BJ (cell line): ENCODE measurements around the gene DTX3L. TPM values are rescaled to one million over a fixed set of nuclear protein-coding genes. Genes with fewer than 3 reads are reported as not detected.

Experiments
- CTCF ChIA-PET: fragments of 350-600 bp; formaldehyde crosslinking; extraction: SDS; loops from one replicate; lab custom pipeline; 2021; ENCODE audit warnings: antibody characterized with exemption, inconsistent platforms; lab: Yijun Ruan, JAX
- POLR2A ChIA-PET: fragments of 300-600 bp; sonication (Branson Sonifier 250); formaldehyde crosslinking; extraction: SDS; loops from one replicate; lab custom pipeline; 2021; ENCODE audit warnings: antibody characterized with exemption; lab: Charles Lee
- DNase-seq: peaks from one replicate; pipeline ENCODE4 v3.0.0-alpha.2; 2011; ENCODE audit warnings: low read depth
- H3K27me3 ChIP-seq: 2 replicates; pipeline ENCODE4 v1.6.0; 2011; ENCODE audit warnings: low read length; ENCODE audit not compliant: control insufficient read depth, insufficient read depth
- H3K36me3 ChIP-seq: 2 replicates; pipeline ENCODE4 v1.5.1; 2011; ENCODE audit warnings: low read length; ENCODE audit not compliant: control insufficient read depth, insufficient read depth
- H3K4me3 ChIP-seq: 2 replicates; pipeline ENCODE4 v1.5.1; 2011; ENCODE audit warnings: low read depth, mild to moderate bottlenecking, control low read depth, low read length
- polyA plus RNA-seq: library from polyadenylated mRNA; depleted of rRNA; stranded (reverse); fragments of >200 nt; gene quantifications from 2 replicates; pipeline ENCODE4 v1.2.3, GENCODE V29; 2011
- TF ChIP-seq, protein P1 (sequence below): IDR thresholded peaks from 2 replicates; pipeline ENCODE4 v1.5.1; 2011; ENCODE audit warnings: low read depth, mild to moderate bottlenecking, control low read depth, inconsistent platforms, low read length, moderate library complexity; ENCODE audit not compliant: insufficient read depth

DTX3L gene
- polyA plus RNA-seq, 1 experiment = 3.5 TPM

DNA sequence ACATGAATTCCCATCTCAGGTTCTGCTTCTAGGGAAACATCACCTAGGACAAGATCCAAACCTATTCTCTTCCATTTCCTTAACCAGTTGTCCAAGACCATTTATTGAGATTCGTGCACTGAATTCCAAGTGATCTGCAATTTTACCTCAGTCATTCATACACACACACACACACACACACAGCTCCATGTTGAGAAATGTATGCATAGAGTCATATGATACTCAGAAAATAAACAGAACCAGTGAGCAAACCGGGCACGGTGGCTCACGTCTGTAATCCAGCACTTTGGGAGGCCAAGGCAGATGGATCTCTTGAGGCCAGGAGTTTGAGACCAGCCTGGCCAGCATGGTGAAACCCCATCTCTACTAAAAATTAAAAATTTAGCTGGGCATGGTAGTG, 43.3 kb upstream of the DTX3L start:
- CTCF ChIA-PET = no interaction called here

DNA sequence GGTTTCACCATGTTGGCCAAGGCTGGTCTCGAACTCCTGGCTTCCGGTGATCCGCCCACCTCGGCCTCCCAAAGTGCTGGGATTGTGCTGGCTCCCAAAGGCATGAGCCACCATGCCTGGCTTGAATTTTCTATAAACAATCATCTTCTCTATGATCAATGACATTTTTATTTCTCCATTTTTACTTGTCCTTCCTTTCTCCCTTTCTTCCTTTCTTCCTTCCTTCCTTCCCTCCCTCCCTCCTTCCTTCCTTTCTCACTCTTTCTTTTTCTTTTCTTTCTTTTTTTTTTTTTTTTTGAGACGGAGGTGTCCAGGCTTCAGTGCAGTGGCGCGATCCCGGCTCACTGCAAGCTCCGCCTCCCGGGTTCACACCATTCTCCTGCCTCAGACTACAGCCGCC, 40.8 kb upstream of the DTX3L start:
- Histone ChIP-seq H3K36me3 (peaks cover 2% of the 10 kb centered on the region; the same call in 1 of the 2 replicates), H3K27me3 (no peaks in the 10 kb centered on the region), H3K4me3 (no peak overlapping the region)
- no peak for DNase-seq
- TF ChIP-seq, protein P1, sequence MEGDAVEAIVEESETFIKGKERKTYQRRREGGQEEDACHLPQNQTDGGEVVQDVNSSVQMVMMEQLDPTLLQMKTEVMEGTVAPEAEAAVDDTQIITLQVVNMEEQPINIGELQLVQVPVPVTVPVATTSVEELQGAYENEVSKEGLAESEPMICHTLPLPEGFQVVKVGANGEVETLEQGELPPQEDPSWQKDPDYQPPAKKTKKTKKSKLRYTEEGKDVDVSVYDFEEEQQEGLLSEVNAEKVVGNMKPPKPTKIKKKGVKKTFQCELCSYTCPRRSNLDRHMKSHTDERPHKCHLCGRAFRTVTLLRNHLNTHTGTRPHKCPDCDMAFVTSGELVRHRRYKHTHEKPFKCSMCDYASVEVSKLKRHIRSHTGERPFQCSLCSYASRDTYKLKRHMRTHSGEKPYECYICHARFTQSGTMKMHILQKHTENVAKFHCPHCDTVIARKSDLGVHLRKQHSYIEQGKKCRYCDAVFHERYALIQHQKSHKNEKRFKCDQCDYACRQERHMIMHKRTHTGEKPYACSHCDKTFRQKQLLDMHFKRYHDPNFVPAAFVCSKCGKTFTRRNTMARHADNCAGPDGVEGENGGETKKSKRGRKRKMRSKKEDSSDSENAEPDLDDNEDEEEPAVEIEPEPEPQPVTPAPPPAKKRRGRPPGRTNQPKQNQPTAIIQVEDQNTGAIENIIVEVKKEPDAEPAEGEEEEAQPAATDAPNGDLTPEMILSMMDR = no peak
- POLR2A ChIA-PET = no interaction called here
- CTCF ChIA-PET = no interaction called here

More for the DNA sequence above, 43.3 kb upstream of the DTX3L start:
- POLR2A ChIA-PET = interaction anchor here (0.6 kb wide), 1 partner anchor 16 kb away, joined by 4 read pairs; no protein-coding TSS in a partner anchor
- no peak overlapping the region for H3K4me3 ChIP-seq
- no peaks in the 10 kb centered on the region for H3K27me3 ChIP-seq
- TF ChIP-seq, protein P1 = no peak
- no peaks in the 10 kb centered on the region for H3K36me3 ChIP-seq
- no peak for DNase-seq

DNA sequence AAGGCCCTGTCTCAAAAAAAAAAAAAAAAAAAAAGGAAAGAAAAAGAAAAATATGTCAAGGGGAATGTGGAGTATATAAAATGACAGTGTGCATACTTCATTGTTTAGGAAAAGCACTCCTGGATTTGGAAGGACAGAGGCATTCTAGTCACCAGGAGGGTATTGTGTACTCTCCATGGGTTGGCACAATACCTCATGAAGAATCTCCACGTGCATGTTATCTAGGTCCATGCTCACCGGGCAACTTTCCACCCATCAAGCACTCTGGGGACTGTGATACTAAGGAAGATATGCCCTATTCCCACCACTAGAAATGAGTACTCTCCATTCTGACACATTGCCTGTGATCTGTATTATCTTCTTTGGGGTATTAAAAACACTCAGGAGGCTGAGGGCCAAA, 34.0 kb upstream of the DTX3L start:
- TF ChIP-seq, protein P1 = no peak
- no peak for DNase-seq
- Histone ChIP-seq H3K36me3 (peaks cover 5% of the 10 kb centered on the region), H3K27me3 (no peaks in the 10 kb centered on the region), H3K4me3 (no peak overlapping the region)
- ChIA-PET POLR2A (no interaction called here), CTCF (no interaction called here)

DNA sequence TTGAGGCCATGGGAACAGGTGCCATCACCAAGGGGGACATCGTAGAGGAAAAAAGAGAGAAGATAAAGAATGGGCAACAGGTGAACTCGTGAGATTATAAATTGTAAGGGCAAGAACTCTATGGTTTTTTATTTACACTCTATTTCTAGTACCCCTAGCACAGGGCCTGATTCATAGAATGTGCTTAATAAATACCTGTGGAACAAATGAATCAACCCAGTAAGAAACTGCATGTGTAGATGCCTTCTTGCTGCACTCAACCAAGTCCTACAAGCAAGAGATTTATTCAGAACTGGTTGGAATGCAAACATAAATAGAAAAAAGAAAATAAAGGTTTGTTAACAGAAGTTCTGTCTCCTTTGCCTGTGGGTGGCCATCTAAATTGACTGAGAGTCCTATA, 30.7 kb upstream of the DTX3L start:
- ChIA-PET CTCF (interaction anchor here (0.7 kb wide), 1 partner anchor 18 kb away, joined by 3 read pairs; no protein-coding TSS in a partner anchor), POLR2A (no interaction called here)
- H3K4me3 ChIP-seq = no peak overlapping the region
- TF ChIP-seq, protein P1 = no peak
- no peak for DNase-seq
- H3K36me3 ChIP-seq = peaks cover 7% of the 10 kb centered on the region
- H3K27me3 ChIP-seq = no peaks in the 10 kb centered on the region

DNA sequence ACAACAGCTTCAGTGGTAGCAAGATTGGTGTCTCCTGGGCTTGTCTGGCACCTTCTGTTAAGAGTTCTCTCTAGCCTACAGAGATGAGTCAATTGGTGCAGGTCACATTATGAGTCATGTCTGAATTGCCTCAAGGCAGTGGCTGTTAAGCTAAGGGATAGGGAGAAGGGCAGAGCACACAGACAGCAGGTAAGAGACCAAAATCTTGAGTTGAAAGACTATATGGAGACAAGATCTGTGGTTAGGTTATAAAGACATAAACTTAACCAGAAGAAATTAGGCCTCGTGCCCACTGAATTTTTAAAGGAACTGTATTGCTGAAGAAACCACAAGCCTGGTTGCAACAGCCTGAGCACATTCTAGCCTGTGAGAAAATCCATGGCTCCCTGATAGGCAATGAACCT, 30.2 kb upstream of the DTX3L start:
- TF ChIP-seq, protein P1 = no peak
- ChIA-PET POLR2A (no interaction called here), CTCF (interaction anchor here (0.7 kb wide), 1 partner anchor 18 kb away, joined by 3 read pairs; no protein-coding TSS in a partner anchor)
- Histone ChIP-seq H3K36me3 (peaks cover 7% of the 10 kb centered on the region), H3K27me3 (no peaks in the 10 kb centered on the region), H3K4me3 (no peak overlapping the region)
- DNase-seq = peak; percentile 57
